IPS-NIHi7 (cell line): ENCODE results near the gene ZNF473.

ENCODE experiments used
- DNase-seq: peaks from one replicate; pipeline ENCODE4 v3.0.0; 2012; ENCODE audit warnings: mixed read lengths; ENCODE audit errors: extremely low spot score

The ZNF473 gene

DNA sequence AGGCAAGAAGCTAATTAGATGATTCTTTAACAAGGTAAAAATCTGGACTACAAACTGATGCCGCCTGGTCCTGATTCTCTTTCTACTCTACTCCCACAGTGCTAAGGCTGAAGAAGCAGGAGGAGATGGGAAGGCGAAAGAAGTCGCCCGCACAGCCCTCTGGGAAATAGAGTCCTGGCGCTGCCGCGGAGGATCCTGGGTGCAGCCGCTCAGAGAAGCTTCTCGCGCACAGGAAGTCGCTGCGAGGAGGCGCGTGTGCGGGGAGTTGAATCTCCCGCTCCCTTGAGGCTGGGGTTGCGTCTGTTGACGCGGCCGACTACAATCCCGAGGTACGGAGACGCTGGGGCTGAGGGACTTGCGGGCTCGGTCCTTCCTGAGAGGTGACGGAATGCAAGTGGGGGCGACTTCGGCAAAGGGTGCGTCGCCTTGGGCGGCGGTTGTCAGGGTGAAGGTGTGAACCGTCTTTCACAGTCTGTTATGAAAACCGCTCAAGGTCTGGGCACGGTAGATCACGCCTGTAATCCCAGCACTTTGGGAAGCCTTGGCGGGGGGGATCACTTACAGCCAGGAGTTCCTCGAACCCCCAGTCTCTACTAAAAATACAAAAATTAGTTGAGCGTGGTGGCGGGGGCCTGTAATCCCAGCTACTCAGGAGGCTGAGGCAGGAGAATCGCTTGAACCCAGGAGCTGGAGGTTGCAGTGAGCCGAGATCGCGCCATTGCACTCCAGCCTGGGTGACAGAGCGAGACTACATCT, at the start of gene ZNF473:
Gene ZNF473 (plus strand): TSS at position 212 of the 756 bp plus-strand sequence. CDS start 5,078 bp downstream, outside the sequence.
- peak; percentile 95 for DNase-seq

DNA sequence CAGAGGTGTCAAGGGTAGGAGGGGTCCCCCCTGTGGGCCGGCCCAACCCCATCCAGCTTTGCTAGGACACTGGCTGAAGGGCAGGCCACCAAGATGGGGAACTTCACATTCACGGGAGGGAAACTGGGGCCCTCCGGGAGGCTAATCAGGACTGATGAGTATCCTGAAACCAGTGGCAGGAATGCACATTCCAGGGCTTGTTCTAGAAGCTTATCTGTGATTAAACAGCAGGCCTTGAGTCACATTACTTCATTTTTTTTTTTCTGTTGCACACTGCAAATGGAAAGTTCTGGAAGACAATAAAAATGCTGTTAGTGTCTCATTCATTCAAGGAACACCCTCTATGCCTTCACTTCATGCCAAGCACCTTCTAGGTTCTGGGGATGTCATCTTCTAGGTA, 49.3 kb upstream of the ZNF473 start:
- no peak for DNase-seq

GRCh38 chr19:49977076-49977475, 48.7 kb upstream of the ZNF473 start:
- DNase-seq: no peak

DNA sequence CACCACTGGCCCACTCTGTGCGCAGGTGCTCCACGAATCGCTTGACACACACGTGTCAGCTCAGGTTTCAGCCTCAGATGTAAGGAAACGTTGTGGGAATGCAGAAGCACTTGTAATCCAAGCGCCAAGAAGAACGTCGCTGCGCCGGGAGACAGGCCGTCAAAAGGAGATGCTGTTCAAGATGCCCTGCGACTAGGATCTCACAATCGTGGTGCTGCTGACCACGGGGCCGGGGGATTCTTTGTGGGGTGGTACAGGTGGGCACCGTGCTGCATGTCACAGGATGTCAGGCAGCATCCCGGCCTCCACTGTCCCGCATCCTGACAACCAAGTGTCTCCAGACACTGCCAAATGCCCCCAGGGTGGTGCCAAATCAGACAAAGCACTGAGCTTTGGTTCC, 47.9 kb upstream of the ZNF473 start:
- DNase-seq: no peak

GRCh38 chr19:49978324-49978723, 47.5 kb upstream of the ZNF473 start:
- DNase-seq: no peak

GRCh38 chr19:49981603-49982593, 43.9 kb upstream of the ZNF473 start:
- no peak for DNase-seq

DNA sequence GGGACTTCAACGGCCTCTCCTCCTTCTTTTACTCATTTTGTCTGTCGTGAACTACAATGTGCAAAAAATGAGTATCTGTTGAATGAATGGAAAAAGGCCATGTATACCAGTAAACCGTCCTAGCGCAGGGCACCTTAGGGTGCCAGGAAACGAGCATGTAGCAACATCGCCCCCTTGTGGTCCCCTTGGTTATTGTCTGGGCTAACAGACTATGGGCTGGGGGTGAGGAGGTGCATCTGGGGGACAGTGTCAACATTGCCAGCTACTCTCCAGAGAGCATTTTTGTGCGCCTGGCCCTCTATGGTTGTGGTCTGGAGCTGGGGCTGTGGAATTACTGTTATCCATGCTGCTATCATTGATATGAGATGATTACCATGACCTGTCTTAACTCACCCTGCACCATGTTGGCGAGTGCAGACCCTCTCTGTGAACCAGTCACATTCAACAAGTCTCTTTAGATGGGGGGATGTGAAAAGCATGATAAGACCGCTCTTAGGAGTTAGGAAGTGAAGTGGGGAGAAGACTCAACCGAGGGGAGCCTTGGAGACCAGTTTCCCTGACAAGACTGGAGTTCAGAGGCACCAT, 42.1 kb upstream of the ZNF473 start:
- DNase-seq: peak; percentile 69

GRCh38 chr19:49984491-49984890, 41.3 kb upstream of the ZNF473 start:
- DNase-seq: no peak

- no peak for DNase-seq
Measured at GRCh38 chr19:49985871-49986270, 39.9 kb upstream of the ZNF473 start.

DNA sequence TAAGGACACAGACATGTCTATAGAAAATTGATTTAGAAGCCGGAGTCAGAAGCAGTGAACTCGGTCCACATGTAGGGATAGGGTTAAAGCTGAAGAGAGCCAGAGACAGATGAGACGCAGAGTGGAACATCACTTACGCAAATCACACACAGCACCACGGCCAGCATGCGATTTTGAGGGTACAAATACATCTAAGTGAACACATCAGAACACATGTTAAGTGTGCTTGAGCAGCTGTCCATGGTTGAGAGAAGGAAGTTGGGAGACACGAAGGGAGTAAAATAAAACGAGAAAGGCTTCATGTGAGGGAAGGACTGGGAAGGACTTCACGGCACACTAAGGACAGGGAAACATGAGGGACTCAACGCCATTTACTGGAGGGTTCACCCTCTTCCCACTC, 39.5 kb upstream of the ZNF473 start:
- DNase-seq: no peak

DNA sequence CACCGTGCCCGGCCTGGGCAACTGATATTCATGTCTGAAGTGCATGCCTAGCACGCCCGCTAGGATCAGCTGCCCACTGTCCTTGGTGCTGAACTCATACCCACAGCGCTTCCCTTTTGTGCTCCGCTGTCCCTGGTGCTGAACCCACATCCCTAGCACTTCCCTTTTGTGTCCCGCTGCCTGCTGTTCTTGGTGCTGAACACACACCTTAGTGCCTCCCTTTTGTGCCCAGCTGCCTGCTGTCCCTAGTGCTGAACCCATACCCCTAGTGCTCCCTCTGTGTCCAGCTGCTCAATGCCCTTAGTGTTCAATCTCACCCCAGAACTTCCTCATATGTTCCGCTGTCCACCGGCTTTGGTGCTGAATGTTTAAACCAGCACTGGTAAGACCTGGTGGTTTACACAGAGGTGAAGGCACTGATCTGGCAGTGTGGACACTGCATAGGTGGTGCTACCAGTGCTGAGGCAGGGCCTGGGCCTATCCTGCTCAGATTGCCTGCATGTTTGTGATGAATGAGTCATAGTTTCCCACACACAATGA, 38.6 kb upstream of the ZNF473 start:
- peak; percentile 95 for DNase-seq

- no peak for DNase-seq
Measured at GRCh38 chr19:49988007-49988406, 37.8 kb upstream of the ZNF473 start.

GRCh38 chr19:49988433-49988832, 37.4 kb upstream of the ZNF473 start:
- no peak for DNase-seq

- peak; percentile 88 for DNase-seq
Measured at GRCh38 chr19:49997709-49998108, 28.1 kb upstream of the ZNF473 start.

DNA sequence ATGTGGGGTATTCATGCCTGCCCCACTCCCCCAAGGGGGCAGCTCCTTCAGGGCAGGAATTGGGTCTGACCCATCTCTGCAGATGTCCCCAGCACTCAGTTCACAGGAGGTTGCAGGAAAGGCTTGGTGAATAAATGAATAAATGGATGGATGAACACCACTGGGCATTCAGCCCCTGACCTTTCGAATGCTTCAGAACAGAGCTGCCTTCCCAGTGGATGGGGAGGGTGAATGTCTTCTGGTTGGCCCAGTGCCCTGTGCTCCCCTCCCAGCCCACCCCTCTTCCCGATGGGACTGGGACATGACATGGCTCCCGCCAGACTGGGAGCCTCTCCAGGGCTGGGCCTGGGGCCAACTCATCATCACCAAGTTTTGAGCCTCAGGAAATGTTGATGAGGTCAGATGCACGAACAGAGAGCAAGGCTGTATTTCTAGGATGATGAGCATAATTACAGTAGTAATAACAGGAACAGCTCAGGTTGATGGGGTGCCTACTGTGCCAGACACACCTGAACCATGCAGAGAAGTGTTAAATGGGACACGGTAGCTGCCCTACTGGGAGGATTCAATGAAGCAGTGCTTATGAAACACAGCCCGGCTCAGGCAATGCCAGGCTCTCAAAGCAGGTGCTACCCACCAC, 26.3 kb upstream of the ZNF473 start:
- no peak for DNase-seq

DNA sequence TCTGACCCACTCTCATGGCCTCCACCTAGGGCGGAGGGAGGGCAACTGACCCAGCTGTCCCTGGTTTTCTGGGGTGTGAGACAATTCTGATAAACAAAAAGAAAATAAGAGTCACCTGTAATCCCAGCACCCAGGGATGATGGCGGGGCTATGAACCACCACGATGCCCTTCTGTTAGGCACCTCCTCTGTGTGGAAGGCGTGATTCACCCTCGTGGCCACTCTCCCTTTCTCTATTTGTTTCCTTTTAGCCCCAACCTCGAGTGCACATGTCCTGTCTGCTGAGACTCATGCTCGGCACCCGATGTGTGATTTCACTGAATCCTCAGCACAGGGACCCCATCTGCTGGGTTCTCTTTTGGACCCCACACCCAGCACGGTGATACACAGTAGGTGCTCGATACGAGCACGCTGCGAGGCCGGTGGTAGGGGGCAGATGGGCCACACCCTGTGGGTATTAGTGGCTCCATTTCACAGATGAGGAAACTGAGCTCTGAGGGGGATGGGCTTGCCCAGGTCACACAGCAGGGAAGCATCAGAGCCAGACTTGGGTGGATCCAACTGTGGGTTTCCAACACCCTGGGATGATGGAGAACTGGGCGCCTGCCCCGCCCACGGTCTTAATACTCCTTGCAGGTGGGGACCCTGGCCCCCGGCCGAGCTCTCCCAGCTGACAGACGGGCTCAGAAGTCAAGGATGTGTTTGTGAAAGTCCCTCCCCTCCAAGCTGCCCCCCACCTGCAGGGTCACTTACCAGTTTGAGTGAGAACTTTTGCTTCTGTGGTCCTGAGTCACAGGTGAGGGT, 25.6 kb upstream of the ZNF473 start:
- no peak for DNase-seq

- no peak for DNase-seq
Measured at GRCh38 chr19:50000841-50001557, 24.8 kb upstream of the ZNF473 start.

DNA sequence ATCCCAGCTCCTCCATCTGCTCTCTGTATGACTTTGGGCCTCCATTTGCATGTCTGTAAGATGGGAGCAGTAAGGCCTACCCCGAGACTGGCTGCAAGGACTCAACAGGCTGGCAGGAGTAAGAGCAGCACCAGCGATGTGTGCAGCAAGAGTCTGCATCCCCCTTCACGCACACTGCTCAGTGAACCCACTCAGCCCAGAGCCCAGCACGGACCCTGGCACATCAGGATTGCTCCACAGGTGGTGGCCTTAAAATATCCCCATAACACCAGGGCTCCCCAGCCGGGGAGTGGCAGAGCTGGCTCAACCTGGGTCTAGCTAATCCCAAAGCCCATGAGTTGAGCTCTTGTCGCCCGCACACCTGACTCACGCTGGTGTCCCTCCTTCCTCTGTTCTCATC, 24.0 kb upstream of the ZNF473 start:
- no peak for DNase-seq

- DNase-seq: no peak
Measured at GRCh38 chr19:50002386-50002960, 23.3 kb upstream of the ZNF473 start.
